ENCODE measurements around the gene OR2T10.

GRCh38 chr1:248625166-248625565 is 27.7 kb upstream of the OR2T10 start:
- TF ChIP-seq USF1 (IDR thresholded peaks at IDR 0.05; ENCODE audit: borderline replicate concordance, extremely low read length, insufficient read depth, low read depth, low read length) (no peak), POLR2A (IDR thresholded peaks at IDR 0.05; ENCODE audit: low read depth, low read length) (no peak), MTA3 (IDR thresholded peaks at IDR 0.05; ENCODE audit: borderline replicate concordance, low read length) (no peak), KDM1A (IDR thresholded peaks at IDR 0.05; ENCODE audit: borderline replicate concordance) (no peak)
